Transverse colon (tissue), 4 donors: ENCODE results near the gene GABRQ. TPM values are rescaled to one million over a fixed set of nuclear protein-coding genes. Genes with fewer than 3 reads are reported as not detected.

Source experiments
- DNase-seq: peaks from one replicate; pipeline ENCODE4 v3.0.0-alpha.2; 2019
- H3K27ac ChIP-seq, 4 donors: fragments of 200-600 bp; sonication (generic); 2 replicates each; pipeline ENCODE4 v1.5.1; 2016 to 2018; ENCODE audit warnings: inconsistent platforms in 4 of 4
- H3K27me3 ChIP-seq: fragments of 200-600 bp; sonication (generic); 2 replicates; pipeline ENCODE4 v1.5.1; 2017; ENCODE audit warnings: inconsistent platforms
- H3K36me3 ChIP-seq, 4 donors: fragments of 200-600 bp; sonication (generic); 2 replicates each; pipeline ENCODE4 v1.5.1; 2017 to 2019; ENCODE audit warnings: inconsistent platforms in 4 of 4
- H3K4me1 ChIP-seq, 4 donors: fragments of 200-600 bp; sonication (generic); 2 replicates each; pipeline ENCODE4 v1.5.1; 2017 to 2020; ENCODE audit warnings: inconsistent platforms in 4 of 4
- H3K4me3 ChIP-seq, 4 donors: fragments of 200-600 bp; sonication (generic); 1 replicate in 1 of 4; 2 replicates in 3 of 4; pipeline versions ENCODE4 v1.5.1 to v1.6.1; 2017 to 2019; ENCODE audit warnings: inconsistent platforms in 4 of 4
- H3K9me3 ChIP-seq, 2 donors: fragments of 200-600 bp; sonication (generic); 2 replicates each; pipeline ENCODE4 v1.5.1; 2017 to 2019; ENCODE audit warnings: inconsistent platforms in 2 of 2
- EP300 ChIP-seq: sonication (generic); formaldehyde crosslinking; IDR thresholded peaks from one replicate; pipeline ENCODE4 v1.6.1; 2017; ENCODE audit warnings: antibody characterized with exemption, low read depth
- POLR2A ChIP-seq: fragments of 450-650 bp; IDR thresholded peaks from one replicate; pipeline ENCODE4 v1.6.1; 2016; ENCODE audit warnings: antibody characterized with exemption, mild to moderate bottlenecking, moderate library complexity
- POLR2AphosphoS5 ChIP-seq, 3 donors: sonication (generic); formaldehyde crosslinking; IDR thresholded peaks; one replicate each; pipeline ENCODE4 v1.6.1; 2016; ENCODE audit warnings: antibody characterized with exemption in 3 of 3
- WGBS, 2 donors: methylation state at CpG; one replicate each; pipeline ENCODE4 v1.1.5; 2018; ENCODE audit warnings: low coverage in 1 of 2; 5-methylcytosine and 5-hydroxymethylcytosine counted together
- in situ Hi-C, 4 donors: fragments of 200-750 bp; cut with MboI; loops; one replicate each; pipeline versions ENCODE4 v1.15.0 to v1.15.1; 2017; ENCODE audit warnings: low sequenced_read_pairs in 3 of 4, low pct_ligation_motif_present in 1 of 4, low pct_unique_long_range_greater_than_20kb in 1 of 4
- intact Hi-C: fragments of 100-400 bp; cut with DNase I; formaldehyde crosslinking; loops from one replicate; pipeline ENCODE4 v1.15.1; 2023; ENCODE audit warnings: low total_unique reads
- total RNA-seq, 4 donors: library from RNA; depleted of rRNA; stranded (reverse); fragments of >200 nt; gene quantifications; one replicate each; pipeline ENCODE4 v1.1.0, GENCODE V29; 2016
- TF ChIP-seq, protein P1 (sequence below), 5 experiments: fragments of 200-600 bp in 3 of 5; fragments of 450-650 bp in 2 of 5; sonication (generic) in 3 of 5; IDR thresholded peaks; 1 replicate in 2 of 5; 2 replicates in 3 of 5; pipeline ENCODE4 v1.5.1; 2016 to 2017; ENCODE audit warnings: antibody characterized with exemption in 5 of 5, inconsistent platforms in 3 of 5, mild to moderate bottlenecking in 2 of 5, moderate library complexity in 1 of 5

The GABRQ gene
- total RNA-seq, 4 donors from 2014 or later = not detected

DNA sequence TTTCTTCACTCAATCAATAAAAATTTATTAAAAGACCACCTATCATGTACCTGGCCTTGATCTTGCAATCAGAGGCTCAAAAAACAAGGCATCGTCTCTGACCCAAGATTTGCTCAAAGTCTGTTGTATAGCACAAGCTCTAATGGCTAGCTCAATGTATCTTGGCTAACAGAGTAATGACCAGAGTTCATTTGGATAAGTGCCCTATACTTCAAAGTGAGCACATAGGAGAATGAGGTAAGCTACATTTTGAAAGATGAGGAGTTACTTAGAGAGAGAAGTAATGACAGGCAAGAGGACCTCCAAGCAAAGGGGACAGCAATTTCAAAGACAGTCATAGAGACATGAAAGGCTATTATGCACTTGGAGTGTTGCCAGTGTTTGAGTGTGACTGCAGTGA, 22.9 kb upstream of the GABRQ start:
- intact Hi-C loops (no loop called here), in situ Hi-C loops (no loop called here)
- WGBS, 2 donors = 79% methylated on average over 1 of the region's 1 CpG; no CpG with 5 or more reads in 1 of the 2 donors
- H3K4me3 ChIP-seq = no peak overlapping the region
- no peaks in the 10 kb centered on the region for H3K9me3 ChIP-seq
- no peaks in the 10 kb centered on the region for H3K36me3 ChIP-seq
- DNase-seq = no peak
- no peaks in the 10 kb centered on the region for H3K27me3 ChIP-seq
- TF ChIP-seq, protein P1, sequence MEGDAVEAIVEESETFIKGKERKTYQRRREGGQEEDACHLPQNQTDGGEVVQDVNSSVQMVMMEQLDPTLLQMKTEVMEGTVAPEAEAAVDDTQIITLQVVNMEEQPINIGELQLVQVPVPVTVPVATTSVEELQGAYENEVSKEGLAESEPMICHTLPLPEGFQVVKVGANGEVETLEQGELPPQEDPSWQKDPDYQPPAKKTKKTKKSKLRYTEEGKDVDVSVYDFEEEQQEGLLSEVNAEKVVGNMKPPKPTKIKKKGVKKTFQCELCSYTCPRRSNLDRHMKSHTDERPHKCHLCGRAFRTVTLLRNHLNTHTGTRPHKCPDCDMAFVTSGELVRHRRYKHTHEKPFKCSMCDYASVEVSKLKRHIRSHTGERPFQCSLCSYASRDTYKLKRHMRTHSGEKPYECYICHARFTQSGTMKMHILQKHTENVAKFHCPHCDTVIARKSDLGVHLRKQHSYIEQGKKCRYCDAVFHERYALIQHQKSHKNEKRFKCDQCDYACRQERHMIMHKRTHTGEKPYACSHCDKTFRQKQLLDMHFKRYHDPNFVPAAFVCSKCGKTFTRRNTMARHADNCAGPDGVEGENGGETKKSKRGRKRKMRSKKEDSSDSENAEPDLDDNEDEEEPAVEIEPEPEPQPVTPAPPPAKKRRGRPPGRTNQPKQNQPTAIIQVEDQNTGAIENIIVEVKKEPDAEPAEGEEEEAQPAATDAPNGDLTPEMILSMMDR (IDR thresholded peaks at IDR 0.05) = no peak
- no peak for TF ChIP-seq POLR2AphosphoS5 (IDR thresholded peaks at IDR 0.05)
- TF ChIP-seq POLR2A = no peak
- TF ChIP-seq EP300 = no peak
- H3K4me1 ChIP-seq = no peaks in the 10 kb centered on the region
- no peak overlapping the region for H3K27ac ChIP-seq

DNA sequence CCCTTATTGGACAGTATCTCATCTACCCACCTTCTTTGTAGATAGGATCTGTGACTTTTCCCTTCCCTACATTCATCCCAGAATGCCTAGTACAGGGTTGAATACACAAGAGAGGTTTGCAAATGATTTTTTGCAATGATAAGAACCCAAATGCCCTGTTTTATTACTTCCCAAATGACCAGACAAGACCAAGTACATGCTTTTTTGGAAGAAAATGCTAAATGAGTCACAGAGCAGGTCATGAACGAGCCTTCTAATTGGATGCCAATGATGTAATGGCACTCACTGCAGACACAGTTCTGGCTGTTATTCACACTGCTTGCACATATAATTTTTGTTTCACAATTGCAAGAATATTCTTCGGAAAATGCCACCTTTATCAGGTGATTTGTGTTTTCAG, 17.8 kb upstream of the GABRQ start:
- no peak for DNase-seq
- no peak overlapping the region for H3K27ac ChIP-seq
- 54% methylated on average over 2 of the region's 2 CpGs; no CpG with 5 or more reads in 1 of the 2 donors for WGBS, 2 donors
- intact Hi-C loops (no loop called here), in situ Hi-C loops (no loop called here)
- H3K4me1 ChIP-seq = no peaks in the 10 kb centered on the region
- H3K36me3 ChIP-seq = no peaks in the 10 kb centered on the region
- H3K27me3 ChIP-seq = no peaks in the 10 kb centered on the region
- TF ChIP-seq POLR2A (no peak), EP300 (no peak), POLR2AphosphoS5 (IDR thresholded peaks at IDR 0.05) (no peak)
- TF ChIP-seq, protein P1 (IDR thresholded peaks at IDR 0.05) = no peak
- no peak overlapping the region for H3K4me3 ChIP-seq
- no peaks in the 10 kb centered on the region for H3K9me3 ChIP-seq

DNA sequence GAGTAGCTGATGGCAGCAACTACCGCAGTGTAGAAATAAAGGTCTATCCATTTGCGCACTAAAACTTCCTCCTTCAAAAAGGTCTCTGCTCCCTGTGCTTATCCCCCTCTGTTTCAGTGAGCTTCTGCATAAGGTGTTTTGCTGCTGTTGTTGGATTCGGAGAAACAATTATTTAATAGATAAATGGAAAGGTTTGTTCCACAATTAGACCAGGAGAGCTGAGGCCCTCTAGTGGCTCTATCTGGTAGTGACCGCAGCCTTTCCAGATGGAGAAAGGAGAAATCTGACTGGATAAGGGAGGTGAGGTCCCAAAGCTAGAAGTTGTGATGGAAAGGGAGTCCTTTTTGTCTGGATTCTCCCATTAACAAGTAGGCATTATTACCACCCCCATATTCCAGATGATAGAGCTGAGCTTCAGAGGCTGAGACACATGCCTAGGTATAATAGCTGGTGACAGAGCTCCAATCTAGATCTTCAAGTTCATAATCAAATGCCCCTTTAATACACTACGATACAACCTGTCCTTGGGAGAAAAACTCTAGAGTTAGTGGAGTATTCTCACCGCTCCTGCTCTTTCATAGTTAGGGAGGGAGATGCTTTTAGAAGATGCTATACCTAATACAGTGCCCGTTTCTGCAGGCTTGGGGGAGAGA, 5.1 kb upstream of the GABRQ start:
- TF ChIP-seq, protein P1 (IDR thresholded peaks at IDR 0.05) = peak; percentile 49 to 79 (median 58)
- TF ChIP-seq POLR2AphosphoS5 (IDR thresholded peaks at IDR 0.05) (no peak), EP300 (no peak)
- no peak overlapping the region for H3K4me3 ChIP-seq
- DNase-seq = peak; percentile 47
- in situ Hi-C loops (loop anchor here (10.0 to 25.0 kb wide), 3 partner anchors 870 to 895 kb away; partner anchors contain the start of gene CNGA2 (in 2 of the 4)), intact Hi-C loops (loop anchor here (5.0 kb wide), 1 partner anchor 880 kb away; no protein-coding TSS in a partner anchor)
- H3K27ac ChIP-seq = no peak overlapping the region
- 22 to 50% methylated on average over 3 to 7 of the region's 7 CpGs for WGBS, 2 donors
- no peaks in the 10 kb centered on the region for H3K4me1 ChIP-seq
- peaks cover 8% of the 10 kb centered on the region for H3K27me3 ChIP-seq
- H3K9me3 ChIP-seq = no peaks in the 10 kb centered on the region
- no peaks in the 10 kb centered on the region for H3K36me3 ChIP-seq

DNA sequence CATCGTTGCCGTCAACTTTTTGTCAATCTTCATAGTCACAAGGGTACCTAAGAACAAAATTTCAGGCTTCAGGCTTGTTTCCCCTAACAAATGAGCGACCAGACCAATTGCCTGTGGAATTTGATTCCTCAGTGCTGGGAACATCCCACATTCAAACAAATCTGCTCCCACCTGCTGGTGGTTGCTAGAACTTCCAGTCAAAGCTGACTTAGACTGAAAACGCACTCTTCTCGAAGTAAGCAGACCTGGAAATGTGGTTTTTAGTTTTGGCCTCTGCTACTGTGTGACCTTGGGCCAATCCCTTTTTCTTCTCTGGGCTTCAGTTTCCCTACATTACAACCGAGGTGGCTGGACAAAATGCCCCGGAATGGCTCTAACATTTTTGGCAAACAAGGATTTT, 1.8 kb upstream of the GABRQ start:
- Histone ChIP-seq H3K36me3 (no peaks in the 10 kb centered on the region), H3K27me3 (peaks cover 22% of the 10 kb centered on the region), H3K4me1 (no peaks in the 10 kb centered on the region), H3K27ac (no peak overlapping the region), H3K9me3 (no peaks in the 10 kb centered on the region), H3K4me3 (no peak overlapping the region)
- TF ChIP-seq POLR2A (no peak), POLR2AphosphoS5 (IDR thresholded peaks at IDR 0.05) (no peak)
- TF ChIP-seq, protein P1 (IDR thresholded peaks at IDR 0.05) = peak; percentile 25 to 39 (median 36)
- DNase-seq = peak; percentile 10
- 26% methylated on average over 7 of the region's 7 CpGs; no CpG with 5 or more reads in 1 of the 2 donors for WGBS, 2 donors
- in situ Hi-C loops = loop anchor here (10.0 to 25.0 kb wide), 3 partner anchors 874 to 899 kb away; partner anchors contain the start of gene CNGA2 (in 2 of the 4)
- intact Hi-C loops = no loop called here
